Vagina (tissue), 2 donors: ENCODE data around the gene PRKCE.

Source experiments
- CTCF ChIP-seq, 3 experiments: fragments of 450-650 bp in 2 of 3; fragments of 200-600 bp in 1 of 3; sonication (generic) in 1 of 3; IDR thresholded peaks; one replicate each; pipeline ENCODE4 v1.5.1; 2017 to 2019; ENCODE audit warnings: antibody characterized with exemption in 3 of 3, mild to moderate bottlenecking in 2 of 3, moderate library complexity in 2 of 3
- POLR2A ChIP-seq, 2 donors: fragments of 450-650 bp; IDR thresholded peaks; one replicate each; pipeline ENCODE4 v1.6.1; 2017; ENCODE audit warnings: antibody characterized with exemption in 2 of 2, mild to moderate bottlenecking in 2 of 2, moderate library complexity in 2 of 2
- POLR2AphosphoS5 ChIP-seq, 2 donors: sonication (generic); formaldehyde crosslinking; IDR thresholded peaks; one replicate each; pipeline ENCODE4 v1.9.0; 2017; ENCODE audit warnings: antibody characterized with exemption in 2 of 2, mild to moderate bottlenecking in 2 of 2, low read depth in 1 of 2; ENCODE audit not compliant: insufficient read depth in 1 of 2

- TF ChIP-seq CTCF (IDR thresholded peaks at IDR 0.05): no peak
- TF ChIP-seq POLR2A (IDR thresholded peaks at IDR 0.05): no peak
- TF ChIP-seq POLR2AphosphoS5 (IDR thresholded peaks at IDR 0.05; ENCODE audit: insufficient read depth in 1 of 2, low read depth in 1 of 2): no peak
Observed at GRCh38 chr2:45928946-45929345, 277.5 kb downstream of the PRKCE start.
